ENCODE data around the gene ZNF385D. TPM values are rescaled to one million over a fixed set of nuclear protein-coding genes. Genes with fewer than 3 reads are reported as not detected.

Gene ZNF385D
- total RNA-seq, 1 donor from 2014 or later = 0.10 TPM

- no peak overlapping the region for H3K27ac Mint-ChIP-seq
- no peaks in the 10 kb centered on the region for H3K36me3 Mint-ChIP-seq (ENCODE audit: insufficient read depth)
- no peak for DNase-seq (ENCODE audit: low spot score, unreplicated experiment)
- H3K27me3 Mint-ChIP-seq = no peaks in the 10 kb centered on the region
- TF ChIP-seq, protein P1, sequence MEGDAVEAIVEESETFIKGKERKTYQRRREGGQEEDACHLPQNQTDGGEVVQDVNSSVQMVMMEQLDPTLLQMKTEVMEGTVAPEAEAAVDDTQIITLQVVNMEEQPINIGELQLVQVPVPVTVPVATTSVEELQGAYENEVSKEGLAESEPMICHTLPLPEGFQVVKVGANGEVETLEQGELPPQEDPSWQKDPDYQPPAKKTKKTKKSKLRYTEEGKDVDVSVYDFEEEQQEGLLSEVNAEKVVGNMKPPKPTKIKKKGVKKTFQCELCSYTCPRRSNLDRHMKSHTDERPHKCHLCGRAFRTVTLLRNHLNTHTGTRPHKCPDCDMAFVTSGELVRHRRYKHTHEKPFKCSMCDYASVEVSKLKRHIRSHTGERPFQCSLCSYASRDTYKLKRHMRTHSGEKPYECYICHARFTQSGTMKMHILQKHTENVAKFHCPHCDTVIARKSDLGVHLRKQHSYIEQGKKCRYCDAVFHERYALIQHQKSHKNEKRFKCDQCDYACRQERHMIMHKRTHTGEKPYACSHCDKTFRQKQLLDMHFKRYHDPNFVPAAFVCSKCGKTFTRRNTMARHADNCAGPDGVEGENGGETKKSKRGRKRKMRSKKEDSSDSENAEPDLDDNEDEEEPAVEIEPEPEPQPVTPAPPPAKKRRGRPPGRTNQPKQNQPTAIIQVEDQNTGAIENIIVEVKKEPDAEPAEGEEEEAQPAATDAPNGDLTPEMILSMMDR (IDR thresholded peaks at IDR 0.05; ENCODE audit: unreplicated experiment) = no peak
- H3K4me3 Mint-ChIP-seq (ENCODE audit: low read depth) = no peak overlapping the region
- no peaks in the 10 kb centered on the region for H3K4me1 Mint-ChIP-seq (ENCODE audit: low read depth)
- H3K9me3 Mint-ChIP-seq (ENCODE audit: low read depth) = no peaks in the 10 kb centered on the region
Observed at GRCh38 chr3:21644268-21644667, 106.7 kb downstream of the ZNF385D start.

- no peak for DNase-seq (ENCODE audit: low spot score, unreplicated experiment)
- no peaks in the 10 kb centered on the region for H3K9me3 Mint-ChIP-seq (ENCODE audit: low read depth)
- TF ChIP-seq, protein P1 (IDR thresholded peaks at IDR 0.05; ENCODE audit: unreplicated experiment) = no peak
- no peak overlapping the region for H3K4me3 Mint-ChIP-seq (ENCODE audit: low read depth)
- no peak overlapping the region for H3K27ac Mint-ChIP-seq
- H3K4me1 Mint-ChIP-seq (ENCODE audit: low read depth) = no peaks in the 10 kb centered on the region
- no peaks in the 10 kb centered on the region for H3K27me3 Mint-ChIP-seq
- H3K36me3 Mint-ChIP-seq (ENCODE audit: insufficient read depth) = no peaks in the 10 kb centered on the region
Observed at GRCh38 chr3:21643752-21644151, 107.3 kb downstream of the ZNF385D start.

- no peak for DNase-seq (ENCODE audit: low spot score, unreplicated experiment)
- H3K4me3 Mint-ChIP-seq (ENCODE audit: low read depth) = no peak overlapping the region
- no peaks in the 10 kb centered on the region for H3K9me3 Mint-ChIP-seq (ENCODE audit: low read depth)
- H3K4me1 Mint-ChIP-seq (ENCODE audit: low read depth) = no peaks in the 10 kb centered on the region
- H3K27ac Mint-ChIP-seq = no peak overlapping the region
- no peaks in the 10 kb centered on the region for H3K36me3 Mint-ChIP-seq (ENCODE audit: insufficient read depth)
- TF ChIP-seq, protein P1 (IDR thresholded peaks at IDR 0.05; ENCODE audit: unreplicated experiment) = no peak
- no peaks in the 10 kb centered on the region for H3K27me3 Mint-ChIP-seq
Observed at GRCh38 chr3:21642433-21642832, 108.6 kb downstream of the ZNF385D start.

DNA sequence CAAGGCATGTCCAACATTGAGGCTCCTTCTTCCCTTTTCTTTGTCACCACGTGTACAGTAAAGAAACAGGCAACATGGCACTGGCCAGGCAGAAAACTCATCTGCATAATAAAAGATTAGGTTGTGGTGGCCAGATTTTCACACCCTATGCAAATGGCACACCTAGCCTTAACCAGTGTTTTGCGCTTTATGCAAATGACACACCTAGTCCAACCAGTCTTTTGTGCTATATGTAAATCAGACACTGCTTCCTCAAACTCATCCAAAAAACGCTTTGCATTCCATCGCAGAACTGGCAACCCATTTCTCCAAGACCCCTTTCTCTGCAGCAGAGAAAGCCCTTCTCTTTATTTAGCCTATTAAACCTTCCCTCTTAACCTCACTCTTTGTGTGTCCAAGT lies 109.1 kb downstream of the ZNF385D start:
- H3K9me3 Mint-ChIP-seq (ENCODE audit: low read depth) = no peaks in the 10 kb centered on the region
- TF ChIP-seq, protein P1 (IDR thresholded peaks at IDR 0.05; ENCODE audit: unreplicated experiment) = no peak
- no peak for DNase-seq (ENCODE audit: low spot score, unreplicated experiment)
- no peak overlapping the region for H3K4me3 Mint-ChIP-seq (ENCODE audit: low read depth)
- no peaks in the 10 kb centered on the region for H3K27me3 Mint-ChIP-seq
- no peak overlapping the region for H3K27ac Mint-ChIP-seq
- no peaks in the 10 kb centered on the region for H3K36me3 Mint-ChIP-seq (ENCODE audit: insufficient read depth)
- no peaks in the 10 kb centered on the region for H3K4me1 Mint-ChIP-seq (ENCODE audit: low read depth)

DNA sequence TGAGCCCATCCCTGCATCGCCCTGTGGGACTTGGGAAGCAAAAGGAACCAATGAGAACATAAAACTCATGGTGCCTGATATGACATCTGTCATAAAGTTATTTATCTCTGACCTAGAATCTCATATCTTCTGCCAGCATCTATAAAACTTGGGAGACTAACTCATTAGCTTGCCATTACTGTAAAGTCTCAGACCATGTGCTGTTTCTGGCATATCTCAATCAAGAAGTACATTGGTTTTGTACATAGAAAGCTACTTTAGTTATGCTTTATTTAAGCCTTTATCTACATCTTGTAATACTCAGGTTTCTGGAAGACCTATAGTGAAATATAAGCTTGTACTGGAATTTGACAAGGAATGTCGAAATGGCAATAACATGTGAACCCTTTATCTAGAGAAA lies 112.5 kb downstream of the ZNF385D start:
- H3K9me3 Mint-ChIP-seq (ENCODE audit: low read depth) = no peaks in the 10 kb centered on the region
- no peak overlapping the region for H3K27ac Mint-ChIP-seq
- H3K27me3 Mint-ChIP-seq = no peaks in the 10 kb centered on the region
- TF ChIP-seq, protein P1 (IDR thresholded peaks at IDR 0.05; ENCODE audit: unreplicated experiment) = no peak
- H3K4me1 Mint-ChIP-seq (ENCODE audit: low read depth) = no peaks in the 10 kb centered on the region
- no peak overlapping the region for H3K4me3 Mint-ChIP-seq (ENCODE audit: low read depth)
- H3K36me3 Mint-ChIP-seq (ENCODE audit: insufficient read depth) = no peaks in the 10 kb centered on the region
- DNase-seq (ENCODE audit: low spot score, unreplicated experiment) = no peak

Measured in progenitor cell of endocrine pancreas (in vitro differentiated cells).